ENCODE results near the gene SLC13A1.

DNA sequence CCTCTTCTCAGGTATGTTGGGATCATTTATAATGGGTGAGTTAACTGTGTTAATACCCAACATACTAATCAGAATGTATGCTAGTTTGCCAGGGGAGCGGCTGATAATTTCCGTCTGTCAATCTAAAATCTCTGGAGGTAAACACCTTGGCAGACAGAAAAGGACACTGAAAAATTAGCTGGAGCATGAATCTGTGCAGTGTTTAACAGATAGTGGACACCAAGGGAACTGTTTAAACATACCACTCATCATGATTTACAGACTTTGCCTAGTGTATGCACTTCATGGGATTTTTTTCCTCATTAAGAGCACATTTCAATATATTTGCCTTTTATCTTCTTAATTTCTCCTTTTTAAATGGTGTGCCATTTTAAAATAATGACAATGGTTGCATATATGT is 68.2 kb downstream of the SLC13A1 start:
- TF ChIP-seq, protein P1, sequence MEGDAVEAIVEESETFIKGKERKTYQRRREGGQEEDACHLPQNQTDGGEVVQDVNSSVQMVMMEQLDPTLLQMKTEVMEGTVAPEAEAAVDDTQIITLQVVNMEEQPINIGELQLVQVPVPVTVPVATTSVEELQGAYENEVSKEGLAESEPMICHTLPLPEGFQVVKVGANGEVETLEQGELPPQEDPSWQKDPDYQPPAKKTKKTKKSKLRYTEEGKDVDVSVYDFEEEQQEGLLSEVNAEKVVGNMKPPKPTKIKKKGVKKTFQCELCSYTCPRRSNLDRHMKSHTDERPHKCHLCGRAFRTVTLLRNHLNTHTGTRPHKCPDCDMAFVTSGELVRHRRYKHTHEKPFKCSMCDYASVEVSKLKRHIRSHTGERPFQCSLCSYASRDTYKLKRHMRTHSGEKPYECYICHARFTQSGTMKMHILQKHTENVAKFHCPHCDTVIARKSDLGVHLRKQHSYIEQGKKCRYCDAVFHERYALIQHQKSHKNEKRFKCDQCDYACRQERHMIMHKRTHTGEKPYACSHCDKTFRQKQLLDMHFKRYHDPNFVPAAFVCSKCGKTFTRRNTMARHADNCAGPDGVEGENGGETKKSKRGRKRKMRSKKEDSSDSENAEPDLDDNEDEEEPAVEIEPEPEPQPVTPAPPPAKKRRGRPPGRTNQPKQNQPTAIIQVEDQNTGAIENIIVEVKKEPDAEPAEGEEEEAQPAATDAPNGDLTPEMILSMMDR (IDR thresholded peaks at IDR 0.05) = no peak
- TF ChIP-seq POLR2AphosphoS5 (IDR thresholded peaks at IDR 0.05) = no peak

Measured in prostate gland (tissue), 2 donors.